GM18909 (cell line): ENCODE measurements around the gene FLYWCH1.

Experiments
- ATAC-seq: cut with Tn5 transposase; IDR thresholded peaks from one replicate; pipeline ENCODE4 v1.9.1; 2021; ENCODE audit warnings: mild to moderate bottlenecking; ENCODE audit not compliant: unreplicated experiment, poor library complexity

Gene FLYWCH1

DNA sequence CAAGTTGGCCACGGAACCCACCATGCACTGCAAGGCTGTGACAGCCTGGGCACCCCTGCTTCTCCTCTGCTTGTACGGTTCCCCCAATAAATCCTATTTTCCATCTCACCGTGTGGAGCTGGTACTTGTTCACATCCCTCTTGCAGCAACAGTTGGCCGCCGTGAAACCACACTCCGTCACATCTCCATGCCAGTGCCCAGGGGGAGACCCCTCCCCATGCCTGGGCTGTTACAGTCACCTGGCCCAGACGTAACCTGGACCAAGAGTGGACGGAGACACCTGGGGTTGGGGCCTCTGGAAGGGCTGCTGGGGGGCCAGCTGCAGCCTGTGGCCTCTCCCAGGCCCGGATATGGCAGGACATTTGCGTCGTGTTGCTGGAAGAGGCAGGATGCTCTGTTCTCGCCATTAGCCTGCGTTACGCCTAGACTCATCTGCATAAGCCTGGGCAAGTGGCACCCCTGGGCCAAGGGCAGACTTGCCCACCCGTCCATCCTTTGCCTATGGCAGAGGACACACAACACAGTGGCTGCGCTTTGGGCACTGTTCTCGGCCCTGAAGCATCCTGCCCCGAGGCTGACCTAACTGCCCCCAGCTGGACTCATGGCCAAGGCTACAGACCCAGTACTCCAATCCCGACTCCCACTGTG is 38.1 kb downstream of the FLYWCH1 start:
- no peak for ATAC-seq

DNA sequence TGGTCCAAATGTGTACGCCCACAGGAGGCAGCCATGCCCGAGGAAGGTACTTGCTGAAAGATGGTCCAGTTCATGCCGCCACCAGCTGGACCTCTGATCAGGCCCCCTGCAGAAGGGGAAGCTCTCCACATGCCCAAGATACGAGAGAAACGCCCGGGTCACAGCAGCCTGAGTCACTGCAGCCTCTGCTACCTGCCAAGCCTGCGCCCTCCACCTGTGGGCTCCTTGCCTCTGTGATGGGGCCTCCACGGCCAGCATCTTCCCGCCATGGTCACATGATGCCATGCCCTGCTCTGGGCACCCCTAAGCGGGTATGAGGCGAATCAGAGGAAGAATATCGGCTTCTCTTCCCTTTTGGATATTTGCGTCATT is 38.6 kb downstream of the FLYWCH1 start:
- no peak for ATAC-seq

- ATAC-seq = no peak
Observed at GRCh38 chr16:2950773-2951172, 39.0 kb downstream of the FLYWCH1 start.

GRCh38 chr16:2952679-2953078 is 40.9 kb downstream of the FLYWCH1 start:
- ATAC-seq = no peak

- ATAC-seq = no peak
Observed at GRCh38 chr16:2953706-2954627, 42.2 kb downstream of the FLYWCH1 start.

DNA sequence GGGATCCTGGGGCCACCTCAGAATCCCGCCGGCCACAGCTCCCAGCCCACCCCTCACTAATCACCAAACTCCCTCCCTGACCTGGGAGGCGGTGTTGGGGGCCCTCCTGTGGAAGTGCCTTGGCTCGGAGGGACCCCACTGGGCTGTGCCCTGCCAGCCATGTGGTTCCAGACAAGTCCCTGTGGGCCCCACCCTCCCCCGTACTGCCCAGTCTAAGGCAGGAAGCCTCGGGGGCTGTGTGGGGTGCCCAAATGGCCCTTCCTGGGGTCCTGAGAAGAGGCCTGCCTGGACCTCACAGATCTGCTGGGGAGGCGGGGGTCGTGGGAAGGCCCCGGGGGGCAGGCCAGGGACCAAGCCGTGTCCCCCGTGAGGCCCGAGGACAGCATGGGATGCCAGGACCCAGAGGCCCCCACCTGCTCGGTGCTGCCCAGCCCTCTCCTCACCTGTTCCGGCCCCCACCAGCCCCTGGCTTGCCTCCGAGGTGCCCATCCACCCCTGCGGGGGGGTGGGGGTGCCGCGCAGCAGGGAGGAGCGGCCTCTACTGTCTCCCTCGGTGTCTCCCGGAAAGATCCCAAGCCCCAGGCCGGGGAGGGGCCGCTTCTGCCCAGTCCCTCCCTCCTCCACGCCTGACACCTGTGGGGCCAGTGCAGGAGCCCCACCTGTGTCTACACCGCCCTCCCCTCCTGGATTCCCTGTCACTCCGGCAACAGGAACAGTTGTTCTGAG is 43.1 kb downstream of the FLYWCH1 start:
- ATAC-seq = no peak

GRCh38 chr16:2955438-2955778 is 43.7 kb downstream of the FLYWCH1 start:
- no peak for ATAC-seq

- ATAC-seq = no peak
Observed at GRCh38 chr16:2955779-2956578, 44.2 kb downstream of the FLYWCH1 start.

DNA sequence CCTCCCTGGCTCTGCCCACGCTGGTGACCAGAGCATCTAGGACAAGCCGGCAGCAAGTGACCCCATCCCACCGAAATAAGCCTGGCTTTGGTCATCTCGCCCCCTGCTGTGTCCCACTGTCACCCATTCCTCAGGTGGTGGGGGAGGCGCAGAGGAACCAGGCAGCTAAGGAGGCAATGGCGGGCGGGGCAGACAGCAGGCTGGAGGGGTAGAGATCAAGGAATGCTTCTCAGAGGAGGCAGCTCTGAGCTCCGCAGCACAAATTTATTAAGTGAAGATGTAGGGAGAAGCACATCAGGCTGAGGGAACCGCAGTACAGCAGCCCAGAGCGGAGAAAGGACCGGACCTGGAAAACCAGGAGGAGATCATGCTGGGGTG is 44.8 kb downstream of the FLYWCH1 start:
- ATAC-seq = no peak

DNA sequence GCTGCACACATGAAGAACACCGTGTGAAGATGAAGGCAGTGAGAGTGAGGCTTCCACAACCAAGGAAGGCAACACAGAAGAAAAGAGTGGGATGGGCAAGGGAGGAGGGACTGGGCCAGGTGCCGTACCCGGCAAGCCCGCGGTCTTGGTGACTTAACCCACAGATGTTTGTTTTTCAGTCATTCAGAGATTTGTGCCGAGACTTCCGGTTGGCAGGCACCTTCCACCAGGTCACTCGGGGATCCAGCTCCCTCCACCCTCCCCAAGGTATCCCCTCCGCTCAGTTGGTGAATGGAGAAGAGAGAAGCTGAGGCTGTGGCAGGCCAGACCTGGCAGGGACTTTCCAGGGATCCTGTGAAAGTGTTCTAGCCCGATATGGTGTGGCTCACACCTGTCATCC is 47.5 kb downstream of the FLYWCH1 start:
- no peak for ATAC-seq

DNA sequence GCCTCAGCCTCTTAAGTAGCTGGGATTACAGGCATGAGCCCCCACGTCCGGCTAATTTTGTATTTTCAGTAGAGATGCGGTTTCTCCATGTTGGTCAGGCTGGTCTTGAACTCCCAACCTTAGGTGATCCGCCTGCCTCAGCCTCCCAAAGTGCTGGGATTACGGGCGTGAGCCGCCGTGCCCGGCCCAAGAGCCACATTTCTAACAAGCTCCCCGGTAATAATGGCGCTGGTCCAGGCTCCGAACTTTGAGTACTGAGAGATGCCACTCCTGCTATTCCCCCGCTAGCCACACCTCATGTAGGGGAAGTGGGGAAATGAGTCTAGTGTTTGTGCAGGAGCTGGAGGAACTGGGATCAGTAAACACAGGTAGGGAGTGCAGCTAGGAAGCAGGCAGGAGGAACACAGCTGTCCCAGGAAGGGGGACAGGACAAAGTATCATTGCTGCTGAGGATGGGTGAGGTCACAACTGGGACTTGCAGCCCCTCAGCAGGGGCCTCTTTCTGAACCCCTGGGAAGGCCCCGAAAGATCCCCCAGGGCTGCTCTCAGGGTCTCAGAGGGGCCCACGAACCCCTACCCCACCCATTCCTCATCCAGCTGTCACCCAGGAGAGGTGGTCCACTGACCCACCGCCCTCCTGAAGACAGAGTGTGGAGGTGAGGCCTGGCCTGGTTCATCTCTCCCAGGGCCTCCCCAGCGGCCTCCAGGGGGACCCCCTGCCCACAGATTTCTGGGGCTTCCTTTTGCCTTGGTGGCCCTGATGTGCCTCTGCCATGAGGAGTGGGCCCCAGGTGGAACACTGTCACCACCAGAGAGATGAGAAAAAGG is 48.7 kb downstream of the FLYWCH1 start:
- ATAC-seq = no peak

DNA sequence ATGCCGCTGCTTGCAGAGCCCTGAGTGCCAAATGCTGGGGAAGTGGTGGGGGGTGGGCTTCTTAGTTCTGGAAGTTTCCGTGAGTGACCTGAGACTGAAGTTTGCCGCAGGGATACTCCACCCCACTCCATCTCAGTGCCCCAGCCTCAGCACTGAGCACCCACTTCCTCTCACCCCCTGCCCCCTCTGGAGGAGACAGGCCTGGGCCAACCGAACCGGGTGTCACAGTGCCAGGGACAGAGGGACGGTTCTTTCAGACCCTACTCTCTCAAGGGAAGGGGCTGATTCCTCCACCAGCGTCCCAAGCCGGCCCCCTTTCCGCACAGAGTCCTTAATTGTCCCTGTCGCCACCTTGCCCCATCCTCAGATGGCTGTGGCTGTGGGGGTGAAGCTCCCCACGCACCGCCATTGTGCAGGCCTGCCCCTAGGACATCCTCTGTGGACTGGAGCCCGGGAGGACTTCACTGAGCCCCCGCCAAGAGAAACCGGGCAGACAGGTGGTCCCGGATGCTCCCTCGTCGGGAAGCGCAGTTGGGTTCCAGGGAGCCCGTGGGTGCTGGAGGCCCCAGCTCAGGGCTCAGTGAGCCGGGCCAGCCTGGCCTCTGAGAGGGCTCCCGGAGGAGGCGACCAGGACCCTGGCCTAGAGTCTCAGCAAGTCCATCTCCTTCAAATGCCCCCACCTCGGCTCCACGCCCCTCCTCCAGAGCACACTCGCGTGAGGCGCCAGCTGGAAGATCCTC is 50.8 kb downstream of the FLYWCH1 start:
- no peak for ATAC-seq

- no peak for ATAC-seq
Observed at GRCh38 chr16:2963074-2963722, 51.5 kb downstream of the FLYWCH1 start.

GRCh38 chr16:2963723-2964474 is 52.2 kb downstream of the FLYWCH1 start, which contains the start of gene KREMEN2:
Gene KREMEN2, plus strand, starts transcription at chr16:2964275. Its CDS starts 246 bp downstream, at chr16:2964521.
- ATAC-seq = no peak

GRCh38 chr16:2964475-2965336 is 53.0 kb downstream of the FLYWCH1 start:
- ATAC-seq = no peak

- ATAC-seq = no peak
Observed at GRCh38 chr16:2966043-2966807, 54.5 kb downstream of the FLYWCH1 start.
